ENCODE measurements around the gene RMC1.
"Not testable (repeated sequence)": the region's sequence is repeated elsewhere in the genome, so short reads cannot be mapped to it uniquely, and the experiment has no call there.

The RMC1 gene

GRCh38 chr18:23536204-23536603 is 32.9 kb downstream of the RMC1 start:
- DNase-seq, result no peak

GRCh38 chr18:23537274-23537673 is 34.0 kb downstream of the RMC1 start:
- DNase-seq, result no peak

GRCh38 chr18:23538001-23538400 is 34.7 kb downstream of the RMC1 start:
- DNase-seq, result no peak

- no peak for DNase-seq
Measured at GRCh38 chr18:23538870-23539269, 35.6 kb downstream of the RMC1 start.

- DNase-seq, result no peak
Measured at GRCh38 chr18:23539296-23539695, 36.0 kb downstream of the RMC1 start.

GRCh38 chr18:23539911-23540525 is 36.7 kb downstream of the RMC1 start:
- no peak for DNase-seq

GRCh38 chr18:23540867-23541266 is 37.6 kb downstream of the RMC1 start:
- DNase-seq, result no peak

- DNase-seq, result no peak
Measured at GRCh38 chr18:23541349-23542093, 38.2 kb downstream of the RMC1 start.

- DNase-seq, result no peak
Measured at GRCh38 chr18:23542461-23542860, 39.1 kb downstream of the RMC1 start.

GRCh38 chr18:23545247-23545789 is 42.0 kb downstream of the RMC1 start:
- no peak for DNase-seq

GRCh38 chr18:23547306-23547705 is 44.0 kb downstream of the RMC1 start:
- no peak for DNase-seq

GRCh38 chr18:23547846-23548245 is 44.5 kb downstream of the RMC1 start:
- DNase-seq, result no peak

- no peak for DNase-seq
Measured at GRCh38 chr18:23548275-23548674, 45.0 kb downstream of the RMC1 start.

- DNase-seq, result no peak
Measured at GRCh38 chr18:23548719-23549118, 45.4 kb downstream of the RMC1 start.

- no peak for DNase-seq
Measured at GRCh38 chr18:23550898-23551297, 47.6 kb downstream of the RMC1 start.

GRCh38 chr18:23551978-23552377 is 48.7 kb downstream of the RMC1 start:
- no peak for DNase-seq

GRCh38 chr18:23552505-23552904 is 49.2 kb downstream of the RMC1 start:
- no peak for DNase-seq

- no peak for DNase-seq
Measured at GRCh38 chr18:23553887-23554286, 50.6 kb downstream of the RMC1 start.

- no peak for DNase-seq
Measured at GRCh38 chr18:23556145-23556780, 53.0 kb downstream of the RMC1 start.

GRCh38 chr18:23557511-23557910 is 54.2 kb downstream of the RMC1 start:
- not testable (repeated sequence) for DNase-seq

GRCh38 chr18:23560186-23560585 is 56.9 kb downstream of the RMC1 start:
- DNase-seq, result no peak

GRCh38 chr18:23563377-23564043 is 60.2 kb downstream of the RMC1 start:
- DNase-seq, result no peak

GRCh38 chr18:23565916-23566547 is 62.7 kb downstream of the RMC1 start:
- no peak for DNase-seq

Data from NCI-H1930 (cell line).